DND-41 (cell line): ENCODE measurements around the gene MORN3.
A peak's percentile ranks its signal among the peaks of the same experiment; 100 is the strongest.
"Not testable (repeated sequence)": the region's sequence is repeated elsewhere in the genome, so short reads cannot be mapped to it uniquely, and the experiment has no call there.

Source experiments
- ATAC-seq: fragments of 200-7000 bp; cut with Tn5 transposase; 3 replicates; pipeline ENCODE4 v1.9.1; 2021; ENCODE audit warnings: low read depth; ENCODE audit not compliant: insufficient read depth
- DNase-seq: peaks from one replicate; pipeline ENCODE4 v3.0.0-alpha.2; 2020
- H2AFZ ChIP-seq: 2 replicates; pipeline ENCODE4 v1.6.0; 2012; ENCODE audit warnings: low read depth, low read length
- H3K27ac ChIP-seq: 2 replicates; pipeline ENCODE4 v1.5.1; 2012; ENCODE audit warnings: low read length, inconsistent platforms
- H3K27me3 ChIP-seq: fragments of 200-600 bp; sonication (generic); 2 replicates; pipeline ENCODE4 v1.6.0; 2012; ENCODE audit warnings: low read length, mild to moderate bottlenecking, inconsistent platforms; ENCODE audit not compliant: insufficient read depth, poor library complexity
- H3K36me3 ChIP-seq: 2 replicates; pipeline ENCODE4 v1.5.1; 2012; ENCODE audit warnings: low read length, inconsistent platforms; ENCODE audit not compliant: insufficient read depth
- H3K4me1 ChIP-seq: 2 replicates; pipeline ENCODE4 v1.5.1; 2012; ENCODE audit warnings: mild to moderate bottlenecking, low read length; ENCODE audit not compliant: insufficient read depth
- H3K4me2 ChIP-seq: 2 replicates; pipeline ENCODE4 v1.6.0; 2012; ENCODE audit warnings: mild to moderate bottlenecking, moderate library complexity, low read length, inconsistent platforms; ENCODE audit not compliant: insufficient read depth
- H3K4me3 ChIP-seq, 2 experiments: fragments of 200-600 bp in 1 of 2; shearing (Covaris generic) in 1 of 2; 2 replicates each; pipeline ENCODE4 v1.5.1; 2012 to 2016; ENCODE audit warnings: inconsistent platforms in 2 of 2, low read length in 2 of 2, mild to moderate bottlenecking in 2 of 2, low read depth in 1 of 2, moderate library complexity in 1 of 2
- H3K79me2 ChIP-seq: 2 replicates; pipeline ENCODE4 v1.6.0; 2012; ENCODE audit warnings: low read length, inconsistent platforms; ENCODE audit not compliant: insufficient read depth
- H3K9ac ChIP-seq: 2 replicates; pipeline ENCODE4 v1.6.0; 2012; ENCODE audit warnings: low read depth, mild to moderate bottlenecking, inconsistent platforms, low read length, moderate library complexity
- H3K9me3 ChIP-seq: 2 replicates; pipeline ENCODE4 v1.5.1; 2012; ENCODE audit warnings: low read length, moderate library complexity, mild to moderate bottlenecking, inconsistent platforms; ENCODE audit not compliant: insufficient read depth, severe bottlenecking
- H4K20me1 ChIP-seq: 2 replicates; pipeline ENCODE4 v1.6.0; 2012; ENCODE audit warnings: low read length; ENCODE audit not compliant: insufficient read depth
- EZH2 ChIP-seq: IDR thresholded peaks from 3 replicates; pipeline ENCODE4 v1.6.1; 2012; ENCODE audit warnings: borderline replicate concordance, low read depth, mild to moderate bottlenecking, moderate library complexity, low read length, inconsistent platforms; ENCODE audit not compliant: severe bottlenecking
- TF ChIP-seq, protein P1 (sequence below): IDR thresholded peaks from 2 replicates; pipeline ENCODE4 v1.5.1; 2012; ENCODE audit warnings: borderline replicate concordance, low read length, moderate library complexity, mild to moderate bottlenecking; ENCODE audit not compliant: poor library complexity, severe bottlenecking; ENCODE audit errors: extremely low read depth

Gene MORN3

GRCh38 chr12:121673013-121673511, 3.6 kb upstream of the MORN3 start:
- Histone ChIP-seq H3K4me2 (peak overlapping the region; percentile 81), H3K4me3 (peak overlapping the region in 1 of 2 experiments; percentile 67; a peak in 3 of 4 replicates), H3K36me3 (no peaks in the 10 kb centered on the region), H3K9ac (peak overlapping the region; percentile 49), H3K27me3 (no peaks in the 10 kb centered on the region), H4K20me1 (no peaks in the 10 kb centered on the region), H3K79me2 (no peaks in the 10 kb centered on the region), H3K9me3 (no peaks in the 10 kb centered on the region), H3K4me1 (peaks cover 20% of the 10 kb centered on the region), H3K27ac (peak overlapping the region; percentile 71), H2AFZ (peak overlapping the region; percentile 73)
- ATAC-seq (no peak), DNase-seq (no peak)
- TF ChIP-seq EZH2 = no peak
- TF ChIP-seq, protein P1, sequence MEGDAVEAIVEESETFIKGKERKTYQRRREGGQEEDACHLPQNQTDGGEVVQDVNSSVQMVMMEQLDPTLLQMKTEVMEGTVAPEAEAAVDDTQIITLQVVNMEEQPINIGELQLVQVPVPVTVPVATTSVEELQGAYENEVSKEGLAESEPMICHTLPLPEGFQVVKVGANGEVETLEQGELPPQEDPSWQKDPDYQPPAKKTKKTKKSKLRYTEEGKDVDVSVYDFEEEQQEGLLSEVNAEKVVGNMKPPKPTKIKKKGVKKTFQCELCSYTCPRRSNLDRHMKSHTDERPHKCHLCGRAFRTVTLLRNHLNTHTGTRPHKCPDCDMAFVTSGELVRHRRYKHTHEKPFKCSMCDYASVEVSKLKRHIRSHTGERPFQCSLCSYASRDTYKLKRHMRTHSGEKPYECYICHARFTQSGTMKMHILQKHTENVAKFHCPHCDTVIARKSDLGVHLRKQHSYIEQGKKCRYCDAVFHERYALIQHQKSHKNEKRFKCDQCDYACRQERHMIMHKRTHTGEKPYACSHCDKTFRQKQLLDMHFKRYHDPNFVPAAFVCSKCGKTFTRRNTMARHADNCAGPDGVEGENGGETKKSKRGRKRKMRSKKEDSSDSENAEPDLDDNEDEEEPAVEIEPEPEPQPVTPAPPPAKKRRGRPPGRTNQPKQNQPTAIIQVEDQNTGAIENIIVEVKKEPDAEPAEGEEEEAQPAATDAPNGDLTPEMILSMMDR = no peak

- H3K4me1 ChIP-seq = peaks cover 34% of the 10 kb centered on the region
- H3K9me3 ChIP-seq = no peaks in the 10 kb centered on the region
- DNase-seq = peak; percentile 77
Measured at GRCh38 chr12:121668750-121669520, 519 bp downstream of the MORN3 start.

GRCh38 chr12:121666829-121667228, 2.6 kb downstream of the MORN3 start:
- H3K9me3 ChIP-seq, H3K36me3 ChIP-seq, H3K27ac ChIP-seq, H3K4me2 ChIP-seq, ATAC-seq, H2AFZ ChIP-seq, H3K27me3 ChIP-seq, H3K9ac ChIP-seq, DNase-seq, H3K79me2 ChIP-seq, H3K4me3 ChIP-seq, H4K20me1 ChIP-seq: not testable (repeated sequence)
- H3K4me1 ChIP-seq = peaks cover 26% of the 10 kb centered on the region

More at GRCh38 chr12:121668750-121669520, 519 bp downstream of the MORN3 start:
- no peak overlapping the region for H3K4me2 ChIP-seq
- TF ChIP-seq, protein P1 = peak; percentile 79
- TF ChIP-seq EZH2 = no peak
- no peaks in the 10 kb centered on the region for H3K27me3 ChIP-seq
- H3K27ac ChIP-seq = 0 out of 2 replicates have a peak overlapping the region, but pooled peaks have one; percentile 33
- no peak overlapping the region for H3K4me3 ChIP-seq
- no peak overlapping the region; the same call in 1 of the 2 replicates for H3K9ac ChIP-seq
- no peaks in the 10 kb centered on the region for H3K36me3 ChIP-seq
- ATAC-seq = peak; percentile 35
- no peaks in the 10 kb centered on the region for H4K20me1 ChIP-seq
- H2AFZ ChIP-seq = no peak overlapping the region
- H3K79me2 ChIP-seq = 0 out of 2 replicates have a peak, but pooled peaks cover 9% of the 10 kb centered on the region

DNA sequence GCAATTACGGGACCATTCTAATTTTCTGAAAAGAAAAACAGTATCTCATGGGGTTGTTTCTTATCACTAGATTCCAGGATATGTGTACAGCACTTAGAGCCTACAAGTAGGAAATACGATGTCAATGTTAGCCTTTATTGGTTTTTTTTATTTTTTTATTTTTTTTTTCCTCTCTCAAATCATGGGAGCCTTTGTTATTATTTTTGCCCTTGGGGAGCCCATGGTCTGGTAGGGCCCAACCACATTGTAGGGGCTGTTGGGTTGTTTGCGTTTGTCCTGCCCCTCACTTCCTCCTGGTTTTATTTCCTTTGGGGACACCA, 5.9 kb downstream of the MORN3 start:
- Histone ChIP-seq H3K79me2 (0 out of 2 replicates have a peak, but pooled peaks cover 9% of the 10 kb centered on the region), H3K4me3 (no peak overlapping the region), H3K36me3 (no peaks in the 10 kb centered on the region), H3K27ac (peak overlapping the region; percentile 49; the same call in 1 of the 2 replicates), H2AFZ (peak overlapping the region; percentile 36), H3K4me1 (peaks cover 41% of the 10 kb centered on the region), H3K9me3 (no peaks in the 10 kb centered on the region), H3K4me2 (peak overlapping the region; percentile 64; the same call in 1 of the 2 replicates), H3K27me3 (no peaks in the 10 kb centered on the region), H3K9ac (no peak overlapping the region), H4K20me1 (no peaks in the 10 kb centered on the region)
- no peak for ATAC-seq
- DNase-seq = no peak
- TF ChIP-seq, protein P1 = no peak

DNA sequence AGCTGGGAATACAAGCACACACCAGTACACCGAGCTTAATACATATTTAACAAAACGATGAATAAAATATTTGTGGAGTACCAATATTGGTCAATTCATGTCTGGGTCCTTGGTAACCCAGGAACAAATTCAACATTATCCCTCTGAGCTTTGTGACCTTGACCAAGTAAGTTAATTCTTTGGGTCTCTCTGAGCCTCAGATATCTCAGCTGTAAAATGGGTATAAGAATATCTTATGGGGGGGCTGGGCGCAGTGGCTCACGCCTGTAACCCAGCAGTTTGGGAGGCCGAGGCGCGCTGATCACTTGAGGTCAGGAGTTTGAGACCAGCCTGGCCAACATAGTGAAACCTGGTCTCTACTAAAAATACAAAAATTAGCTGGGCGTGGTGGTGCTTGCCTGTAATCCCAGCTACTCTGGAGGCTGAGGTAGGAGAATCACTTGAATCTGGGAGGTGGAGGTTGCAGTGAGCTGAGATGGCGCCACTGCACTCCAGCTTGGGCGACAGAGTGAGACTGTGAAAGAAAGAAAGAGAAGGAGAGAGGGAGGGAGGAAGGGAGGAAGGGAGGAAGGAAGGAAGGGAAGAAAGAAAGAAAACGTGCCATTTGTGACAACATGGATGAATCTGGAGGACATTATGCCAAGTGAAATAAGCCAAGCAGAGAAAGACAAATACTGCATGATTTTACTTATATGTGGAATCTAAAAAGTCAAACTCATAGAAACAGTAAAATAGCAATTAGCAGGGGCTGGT, 7.9 kb downstream of the MORN3 start:
- not testable (repeated sequence) for H4K20me1 ChIP-seq, H3K4me2 ChIP-seq, H3K36me3 ChIP-seq, H3K27ac ChIP-seq, H3K9me3 ChIP-seq, H3K4me3 ChIP-seq, H3K9ac ChIP-seq, H3K79me2 ChIP-seq, DNase-seq, ATAC-seq, H3K27me3 ChIP-seq, H2AFZ ChIP-seq
- peaks cover 49% of the 10 kb centered on the region for H3K4me1 ChIP-seq
